Myocyte (in vitro differentiated cells): ENCODE results near the gene PTPRN2. TPM values are rescaled to one million over a fixed set of nuclear protein-coding genes. Genes with fewer than 3 reads are reported as not detected.
"Not testable (repeated sequence)": the region's sequence is repeated elsewhere in the genome, so short reads cannot be mapped to it uniquely, and the experiment has no call there.

Source experiments
- DNase-seq: peaks from one replicate; pipeline ENCODE4 v3.0.0-alpha.2; 2012; ENCODE audit warnings: low read depth
- total RNA-seq: library from RNA; depleted of rRNA; stranded (reverse); fragments of >200 nt; gene quantifications from 2 replicates; pipeline ENCODE4 v1.2.3, GENCODE V29; 2014

Gene PTPRN2
- total RNA-seq, 1 donor from 2014 or later: 0.24 TPM

- no peak for DNase-seq
Measured at GRCh38 chr7:157994319-157994718, 593.3 kb downstream of the PTPRN2 start.

- DNase-seq: no peak
Measured at GRCh38 chr7:157993406-157994105, 594.1 kb downstream of the PTPRN2 start.

GRCh38 chr7:157992511-157993160 is 595.0 kb downstream of the PTPRN2 start:
- no peak for DNase-seq

- DNase-seq: no peak
Measured at GRCh38 chr7:157991761-157992160, 595.9 kb downstream of the PTPRN2 start.

GRCh38 chr7:157991351-157991750 is 596.3 kb downstream of the PTPRN2 start:
- no peak for DNase-seq

GRCh38 chr7:157990881-157991250 is 596.8 kb downstream of the PTPRN2 start:
- no peak for DNase-seq

- no peak for DNase-seq
Measured at GRCh38 chr7:157990226-157990880, 597.3 kb downstream of the PTPRN2 start.

GRCh38 chr7:157989589-157989988 is 598.0 kb downstream of the PTPRN2 start:
- no peak for DNase-seq

GRCh38 chr7:157987906-157988305 is 599.7 kb downstream of the PTPRN2 start:
- DNase-seq: no peak

- no peak for DNase-seq
Measured at GRCh38 chr7:157986051-157986450, 601.6 kb downstream of the PTPRN2 start.

- no peak for DNase-seq
Measured at GRCh38 chr7:157985636-157986035, 602.0 kb downstream of the PTPRN2 start.

- DNase-seq: no peak
Measured at GRCh38 chr7:157984423-157985163, 603.0 kb downstream of the PTPRN2 start.

- no peak for DNase-seq
Measured at GRCh38 chr7:157983502-157984422, 603.9 kb downstream of the PTPRN2 start.

GRCh38 chr7:157981778-157982177 is 605.8 kb downstream of the PTPRN2 start:
- no peak for DNase-seq

GRCh38 chr7:157980774-157981173 is 606.8 kb downstream of the PTPRN2 start:
- no peak for DNase-seq

- not testable (repeated sequence) for DNase-seq
Measured at GRCh38 chr7:157980341-157980731, 607.3 kb downstream of the PTPRN2 start.

GRCh38 chr7:157979636-157980340 is 607.8 kb downstream of the PTPRN2 start:
- DNase-seq: no peak

- no peak for DNase-seq
Measured at GRCh38 chr7:157978766-157979165, 608.9 kb downstream of the PTPRN2 start.

- DNase-seq: no peak
Measured at GRCh38 chr7:157977717-157978496, 609.7 kb downstream of the PTPRN2 start.
